ENCODE measurements around the gene FAM120A.
A peak's percentile ranks its signal among the peaks of the same experiment; 100 is the strongest.

FAM120A gene

DNA sequence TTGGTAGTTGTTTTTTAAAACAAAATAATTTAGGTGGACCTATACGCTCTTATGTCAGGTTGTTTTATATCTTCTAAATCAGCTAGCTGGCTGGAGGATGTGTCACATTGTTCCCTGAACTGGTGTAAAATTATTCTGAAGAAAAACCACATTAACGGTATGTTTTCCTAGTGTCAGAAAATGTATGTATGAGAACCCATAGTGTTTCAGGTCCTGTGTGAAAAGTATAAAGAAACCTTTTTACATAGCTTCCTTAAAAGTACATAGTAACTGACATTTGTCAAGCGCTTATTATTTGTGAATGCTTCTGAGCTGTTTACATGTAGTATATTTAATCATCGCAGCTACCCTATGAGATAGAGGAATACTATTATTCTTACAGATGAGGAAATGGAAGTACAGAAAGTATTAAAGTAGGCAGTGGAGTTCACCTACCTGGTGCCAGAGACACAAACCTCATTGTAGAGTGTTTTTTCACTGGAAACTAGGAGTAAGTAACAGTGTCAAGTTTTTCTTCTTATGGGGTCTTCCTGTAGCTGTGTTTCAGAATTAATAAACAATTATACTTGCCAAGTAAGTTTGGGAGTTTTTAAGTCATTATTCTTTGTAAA, 12.3 kb downstream of the FAM120A start:
- H3K4me3 ChIP-seq (ENCODE audit: low read depth, low read length), result peak overlapping the region; percentile 12
- DNase-seq (ENCODE audit: low read depth), result no peak
- TF ChIP-seq CTCF (IDR thresholded peaks at IDR 0.05; ENCODE audit: insufficient read depth, low read depth, low read length, missing control alignments), result no peak

GRCh38 chr9:93464395-93464794, 12.9 kb downstream of the FAM120A start:
- no peak overlapping the region for H3K4me3 ChIP-seq (ENCODE audit: low read depth, low read length)
- TF ChIP-seq CTCF (IDR thresholded peaks at IDR 0.05; ENCODE audit: insufficient read depth, low read depth, low read length, missing control alignments), result no peak
- DNase-seq (ENCODE audit: low read depth), result peak; percentile 46

GRCh38 chr9:93464876-93465275, 13.4 kb downstream of the FAM120A start:
- H3K4me3 ChIP-seq (ENCODE audit: low read depth, low read length), result no peak overlapping the region
- DNase-seq (ENCODE audit: low read depth), result no peak
- TF ChIP-seq CTCF (IDR thresholded peaks at IDR 0.05; ENCODE audit: insufficient read depth, low read depth, low read length, missing control alignments), result no peak

- no peak for DNase-seq (ENCODE audit: low read depth)
- TF ChIP-seq CTCF (IDR thresholded peaks at IDR 0.05; ENCODE audit: insufficient read depth, low read depth, low read length, missing control alignments), result no peak
- no peak overlapping the region for H3K4me3 ChIP-seq (ENCODE audit: low read depth, low read length)
These were observed 14.4 kb downstream of the FAM120A start for GRCh38 chr9:93465855-93466254.

DNA sequence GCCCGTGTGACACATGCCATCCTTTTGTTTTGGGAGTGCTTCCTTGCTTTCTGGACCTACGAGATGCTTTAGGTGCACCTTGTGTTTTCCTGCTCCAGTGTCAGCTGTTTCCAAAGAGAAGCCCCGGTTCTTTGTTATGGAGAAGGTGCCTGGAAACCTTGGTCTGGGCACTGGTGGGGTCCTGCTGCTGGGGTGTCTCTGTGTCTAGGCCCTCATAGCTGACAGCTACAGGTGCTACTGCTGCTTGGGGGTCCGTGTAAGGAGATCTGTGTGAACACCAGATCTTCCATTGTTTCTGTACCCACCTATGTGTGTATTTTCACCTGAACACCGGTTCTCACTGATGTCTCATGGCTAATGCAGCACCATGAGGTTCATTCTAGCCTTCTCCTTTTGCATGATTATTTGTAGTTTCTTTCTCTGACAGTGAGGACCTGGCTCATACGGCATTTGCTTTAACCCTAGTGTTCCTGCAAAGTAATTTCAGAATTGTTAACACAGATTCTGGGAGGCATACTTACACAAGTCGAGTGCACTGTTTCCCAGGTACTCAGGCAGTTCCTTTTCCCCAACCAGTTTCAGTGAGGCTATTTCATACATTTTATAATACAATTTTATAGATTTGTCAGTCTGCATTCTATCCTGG, 15.1 kb downstream of the FAM120A start:
- no peak for DNase-seq (ENCODE audit: low read depth)
- no peak overlapping the region for H3K4me3 ChIP-seq (ENCODE audit: low read depth, low read length)
- TF ChIP-seq CTCF (IDR thresholded peaks at IDR 0.05; ENCODE audit: insufficient read depth, low read depth, low read length, missing control alignments), result no peak

DNA sequence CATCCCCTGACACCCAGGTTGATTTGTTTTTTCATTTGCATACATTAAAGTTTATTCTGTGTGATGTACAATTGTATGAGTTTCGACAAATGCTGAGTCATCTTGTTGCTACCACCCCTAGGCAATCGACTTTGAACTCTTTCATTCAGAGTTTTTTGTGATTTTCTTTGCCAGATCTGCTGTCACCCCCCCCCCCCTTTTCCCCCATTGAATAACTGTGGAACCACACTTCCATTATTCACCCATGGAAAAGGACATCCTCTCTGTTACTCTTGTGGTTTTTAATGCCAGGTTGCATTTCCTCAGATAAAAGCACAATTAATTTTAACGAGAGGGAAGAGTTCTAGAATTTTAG, 15.6 kb downstream of the FAM120A start:
- no peak for DNase-seq (ENCODE audit: low read depth)
- TF ChIP-seq CTCF (IDR thresholded peaks at IDR 0.05; ENCODE audit: insufficient read depth, low read depth, low read length, missing control alignments), result no peak
- no peak overlapping the region for H3K4me3 ChIP-seq (ENCODE audit: low read depth, low read length)

DNA sequence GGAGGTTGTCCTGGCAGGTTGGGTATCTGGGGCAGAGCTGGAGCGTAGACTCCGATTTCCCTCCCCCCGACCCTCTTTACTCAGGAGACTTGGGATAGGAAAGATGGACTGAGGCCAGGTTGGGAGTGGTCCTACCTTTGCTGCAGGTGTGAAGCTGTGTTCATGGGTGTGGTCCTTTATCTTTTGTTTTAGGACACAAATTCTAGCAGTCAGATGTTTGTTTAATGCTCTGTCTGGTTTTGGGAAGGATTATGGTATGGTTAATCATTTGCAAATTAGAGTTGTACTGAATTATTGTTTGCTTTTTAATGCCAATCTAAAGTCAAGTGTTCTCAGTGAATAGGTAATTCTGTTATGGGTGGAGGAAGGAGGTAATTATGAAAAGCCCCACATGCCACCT, 16.0 kb downstream of the FAM120A start:
- DNase-seq (ENCODE audit: low read depth), result no peak
- no peak overlapping the region for H3K4me3 ChIP-seq (ENCODE audit: low read depth, low read length)
- TF ChIP-seq CTCF (IDR thresholded peaks at IDR 0.05; ENCODE audit: insufficient read depth, low read depth, low read length, missing control alignments), result no peak
